ENCODE measurements around the gene WDR89.
"Not testable (repeated sequence)": the region's sequence is repeated elsewhere in the genome, so short reads cannot be mapped to it uniquely, and the experiment has no call there.

WDR89 gene

GRCh38 chr14:63654346-63654745 lies 12.7 kb upstream of the WDR89 start:
- peak; percentile 32 for DNase-seq (ENCODE audit: low read depth)

GRCh38 chr14:63652406-63652805 lies 10.7 kb upstream of the WDR89 start:
- DNase-seq (ENCODE audit: low read depth) = no peak

- DNase-seq (ENCODE audit: low read depth) = no peak
Measured at GRCh38 chr14:63650256-63650952, 8.7 kb upstream of the WDR89 start.

GRCh38 chr14:63647696-63648410 lies 6.2 kb upstream of the WDR89 start:
- no peak for DNase-seq (ENCODE audit: low read depth)

GRCh38 chr14:63644741-63645140 lies 3.1 kb upstream of the WDR89 start:
- no peak for DNase-seq (ENCODE audit: low read depth)

- DNase-seq (ENCODE audit: low read depth) = no peak
Measured at GRCh38 chr14:63642656-63643382, 1.1 kb upstream of the WDR89 start.

GRCh38 chr14:63642229-63642611 lies 549 bp upstream of the WDR89 start:
- peak; percentile 90 for DNase-seq (ENCODE audit: low read depth)

GRCh38 chr14:63638493-63638892 lies 3.2 kb downstream of the WDR89 start:
- no peak for DNase-seq (ENCODE audit: low read depth)

GRCh38 chr14:63636094-63636635 lies 5.5 kb downstream of the WDR89 start:
- DNase-seq (ENCODE audit: low read depth) = not testable (repeated sequence)

- no peak for DNase-seq (ENCODE audit: low read depth)
Measured at GRCh38 chr14:63633801-63634200, 7.9 kb downstream of the WDR89 start.

GRCh38 chr14:63632932-63633514 lies 8.6 kb downstream of the WDR89 start:
- no peak for DNase-seq (ENCODE audit: low read depth)

- no peak for DNase-seq (ENCODE audit: low read depth)
Measured at GRCh38 chr14:63624701-63625100, 17.0 kb downstream of the WDR89 start.

GRCh38 chr14:63624203-63624602 lies 17.5 kb downstream of the WDR89 start:
- no peak for DNase-seq (ENCODE audit: low read depth)

GRCh38 chr14:63621975-63622374 lies 19.7 kb downstream of the WDR89 start:
- not testable (repeated sequence) for DNase-seq (ENCODE audit: low read depth)

GRCh38 chr14:63616015-63616414 lies 25.7 kb downstream of the WDR89 start:
- DNase-seq (ENCODE audit: low read depth) = no peak

- peak; percentile 31 for DNase-seq (ENCODE audit: low read depth)
Measured at GRCh38 chr14:63614679-63615363, 26.9 kb downstream of the WDR89 start.

GRCh38 chr14:63611078-63611477 lies 30.6 kb downstream of the WDR89 start:
- no peak for DNase-seq (ENCODE audit: low read depth)

GRCh38 chr14:63605041-63605532 lies 36.6 kb downstream of the WDR89 start:
- DNase-seq (ENCODE audit: low read depth) = no peak

- no peak for DNase-seq (ENCODE audit: low read depth)
Measured at GRCh38 chr14:63604626-63605025, 37.0 kb downstream of the WDR89 start.

- no peak for DNase-seq (ENCODE audit: low read depth)
Measured at GRCh38 chr14:63603749-63604277, 37.9 kb downstream of the WDR89 start.

- DNase-seq (ENCODE audit: low read depth) = no peak
Measured at GRCh38 chr14:63598807-63599206, 42.9 kb downstream of the WDR89 start.
